ENCODE results near the gene ZNF214.
A peak's percentile ranks its signal among the peaks of the same experiment; 100 is the strongest.

Gene ZNF214

GRCh38 chr11:7021318-7021717 is 1.2 kb upstream of the ZNF214 start:
- H3K4me3 ChIP-seq (ENCODE audit: low read length in 2 of 2), result no peak overlapping the region
- no peaks in the 10 kb centered on the region for H3K36me3 ChIP-seq (replicated peaks in 1 of 2; ENCODE audit: control insufficient read depth in 2 of 2, insufficient read depth in 2 of 2, low read length in 2 of 2)
- H3K27me3 ChIP-seq (ENCODE audit: control insufficient read depth in 3 of 3, insufficient read depth in 3 of 3, low read depth in 1 of 3, low read length in 3 of 3), result peaks cover 0 to 2% (median 0%) of the 10 kb centered on the region in 3 experiments
- no peak overlapping the region for H2BK12ac ChIP-seq (ENCODE audit: low read length)
- no peaks in the 10 kb centered on the region for H3K79me1 ChIP-seq (ENCODE audit: low read depth, low read length)
- no peak overlapping the region for H4K8ac ChIP-seq (ENCODE audit: low read depth, low read length)
- H3K9ac ChIP-seq (ENCODE audit: low read depth, low read length, poor library complexity), result no peak overlapping the region
- no peak overlapping the region for H3K23ac ChIP-seq (ENCODE audit: low read depth, low read length, poor library complexity)
- no peak overlapping the region for H3K4ac ChIP-seq (ENCODE audit: low read length)
- H2AFZ ChIP-seq (ENCODE audit: low read length), result no peak overlapping the region
- no peak overlapping the region for H4K91ac ChIP-seq (ENCODE audit: low read depth, low read length, poor library complexity)
- no peak overlapping the region for H3K14ac ChIP-seq (ENCODE audit: low read length)
- H2AK5ac ChIP-seq (ENCODE audit: low read depth, low read length), result no peak overlapping the region
- no peak overlapping the region for H3K27ac ChIP-seq (replicated peaks; ENCODE audit: low read length)
- H2BK120ac ChIP-seq (ENCODE audit: low read depth, low read length), result no peak overlapping the region
- no peak overlapping the region for H2BK15ac ChIP-seq (ENCODE audit: low read length)
- no peak overlapping the region for H3K18ac ChIP-seq (ENCODE audit: low read length)
- no CpG with 5 or more reads among the region's 5 CpGs for WGBS, 2 donors (ENCODE audit: extremely low coverage in 2 of 2, insufficient read length in 2 of 2, insufficient replicate concordance in 1 of 2)
- no peak overlapping the region for H3K4me2 ChIP-seq (ENCODE audit: insufficient read depth, low read length, poor library complexity, severe bottlenecking)
- H3K9me3 ChIP-seq (replicated peaks in 1 of 2; ENCODE audit: control insufficient read depth in 2 of 2, insufficient read depth in 1 of 2, low read depth in 1 of 2, low read length in 2 of 2), result peaks cover 0 to 3% of the 10 kb centered on the region in 2 donors
- peaks cover 4 to 5% of the 10 kb centered on the region in 2 donors for H3K4me1 ChIP-seq (ENCODE audit: control insufficient read depth in 2 of 2, insufficient read depth in 1 of 2, low read depth in 1 of 2, low read length in 2 of 2)
- DNase-seq (ENCODE audit: low spot score), result no peak
- H2BK5ac ChIP-seq (ENCODE audit: low read length), result no peak overlapping the region

- H3K4ac ChIP-seq (ENCODE audit: low read length), result no peak overlapping the region
- WGBS, 2 donors (ENCODE audit: extremely low coverage in 2 of 2, insufficient read length in 2 of 2, insufficient replicate concordance in 1 of 2), result no CpG with 5 or more reads among the region's 26 CpGs
- H3K27me3 ChIP-seq (ENCODE audit: control insufficient read depth in 3 of 3, insufficient read depth in 3 of 3, low read depth in 1 of 3, low read length in 3 of 3), result peaks cover 0 to 2% (median 0%) of the 10 kb centered on the region in 3 experiments
- H4K91ac ChIP-seq (ENCODE audit: low read depth, low read length, poor library complexity), result no peak overlapping the region
- H2AFZ ChIP-seq (ENCODE audit: low read length), result peak overlapping the region; percentile 93
- peaks cover 4 to 5% of the 10 kb centered on the region in 2 donors for H3K4me1 ChIP-seq (ENCODE audit: control insufficient read depth in 2 of 2, insufficient read depth in 1 of 2, low read depth in 1 of 2, low read length in 2 of 2)
- H3K14ac ChIP-seq (ENCODE audit: low read length), result no peak overlapping the region
- H3K4me2 ChIP-seq (ENCODE audit: insufficient read depth, low read length, poor library complexity, severe bottlenecking), result peak overlapping the region; percentile 66
- peaks cover 0 to 3% of the 10 kb centered on the region in 2 donors for H3K9me3 ChIP-seq (replicated peaks in 1 of 2; ENCODE audit: control insufficient read depth in 2 of 2, insufficient read depth in 1 of 2, low read depth in 1 of 2, low read length in 2 of 2)
- H2BK15ac ChIP-seq (ENCODE audit: low read length), result peak overlapping the region; percentile 29
- H3K9ac ChIP-seq (ENCODE audit: low read depth, low read length, poor library complexity), result peak overlapping the region; percentile 71
- H3K23ac ChIP-seq (ENCODE audit: low read depth, low read length, poor library complexity), result no peak overlapping the region
- peak overlapping the region; percentile 81 to 89 for H3K4me3 ChIP-seq (ENCODE audit: low read length in 2 of 2)
- DNase-seq (ENCODE audit: low spot score), result no peak
- no peak overlapping the region for H2BK12ac ChIP-seq (ENCODE audit: low read length)
- H2BK120ac ChIP-seq (ENCODE audit: low read depth, low read length), result no peak overlapping the region
- no peaks in the 10 kb centered on the region for H3K36me3 ChIP-seq (replicated peaks in 1 of 2; ENCODE audit: control insufficient read depth in 2 of 2, insufficient read depth in 2 of 2, low read length in 2 of 2)
- H3K18ac ChIP-seq (ENCODE audit: low read length), result peak overlapping the region; percentile 29
- peak overlapping the region; percentile 42 for H3K27ac ChIP-seq (replicated peaks; ENCODE audit: low read length)
- no peak overlapping the region for H2BK5ac ChIP-seq (ENCODE audit: low read length)
- H3K79me1 ChIP-seq (ENCODE audit: low read depth, low read length), result no peaks in the 10 kb centered on the region
- no peak overlapping the region for H4K8ac ChIP-seq (ENCODE audit: low read depth, low read length)
- no peak overlapping the region for H2AK5ac ChIP-seq (ENCODE audit: low read depth, low read length)
Observed at GRCh38 chr11:7019500-7020182, 505 bp downstream of the ZNF214 start.

- H3K23ac ChIP-seq (ENCODE audit: low read depth, low read length, poor library complexity), result no peak overlapping the region
- H3K27me3 ChIP-seq (ENCODE audit: control insufficient read depth in 3 of 3, insufficient read depth in 3 of 3, low read depth in 1 of 3, low read length in 3 of 3), result no peaks in the 10 kb centered on the region
- DNase-seq (ENCODE audit: low spot score), result no peak
- WGBS, 2 donors (ENCODE audit: extremely low coverage in 2 of 2, insufficient read length in 2 of 2, insufficient replicate concordance in 1 of 2), result no CpG with 5 or more reads among the region's 1 CpG
- H2AFZ ChIP-seq (ENCODE audit: low read length), result no peak overlapping the region
- H2BK15ac ChIP-seq (ENCODE audit: low read length), result no peak overlapping the region
- no peak overlapping the region for H2AK5ac ChIP-seq (ENCODE audit: low read depth, low read length)
- no peak overlapping the region for H3K14ac ChIP-seq (ENCODE audit: low read length)
- H3K18ac ChIP-seq (ENCODE audit: low read length), result no peak overlapping the region
- no peak overlapping the region for H2BK12ac ChIP-seq (ENCODE audit: low read length)
- no peak overlapping the region for H3K27ac ChIP-seq (replicated peaks; ENCODE audit: low read length)
- H3K79me1 ChIP-seq (ENCODE audit: low read depth, low read length), result peaks cover 2% of the 10 kb centered on the region
- H2BK5ac ChIP-seq (ENCODE audit: low read length), result no peak overlapping the region
- no peak overlapping the region for H2BK120ac ChIP-seq (ENCODE audit: low read depth, low read length)
- no peak overlapping the region for H3K4ac ChIP-seq (ENCODE audit: low read length)
- H4K91ac ChIP-seq (ENCODE audit: low read depth, low read length, poor library complexity), result no peak overlapping the region
- H4K8ac ChIP-seq (ENCODE audit: low read depth, low read length), result no peak overlapping the region
- peaks cover 0 to 2% of the 10 kb centered on the region in 2 donors for H3K36me3 ChIP-seq (replicated peaks in 1 of 2; ENCODE audit: control insufficient read depth in 2 of 2, insufficient read depth in 2 of 2, low read length in 2 of 2)
- H3K4me3 ChIP-seq (ENCODE audit: low read length in 2 of 2), result no peak overlapping the region
- H3K9ac ChIP-seq (ENCODE audit: low read depth, low read length, poor library complexity), result no peak overlapping the region
- no peaks in the 10 kb centered on the region for H3K9me3 ChIP-seq (replicated peaks in 1 of 2; ENCODE audit: control insufficient read depth in 2 of 2, insufficient read depth in 1 of 2, low read depth in 1 of 2, low read length in 2 of 2)
- peaks cover 6 to 7% of the 10 kb centered on the region in 2 donors for H3K4me1 ChIP-seq (ENCODE audit: control insufficient read depth in 2 of 2, insufficient read depth in 1 of 2, low read depth in 1 of 2, low read length in 2 of 2)
- H3K4me2 ChIP-seq (ENCODE audit: insufficient read depth, low read length, poor library complexity, severe bottlenecking), result no peak overlapping the region
Observed at GRCh38 chr11:7016011-7016410, 4.1 kb downstream of the ZNF214 start.

GRCh38 chr11:7014118-7014517 is 6.0 kb downstream of the ZNF214 start:
- Histone ChIP-seq H2BK120ac (ENCODE audit: low read depth, low read length) (no peak overlapping the region), H2BK15ac (ENCODE audit: low read length) (no peak overlapping the region), H3K36me3 (replicated peaks in 1 of 2; ENCODE audit: control insufficient read depth in 2 of 2, insufficient read depth in 2 of 2, low read length in 2 of 2) (peaks cover 0 to 2% of the 10 kb centered on the region in 2 donors), H3K4me1 (ENCODE audit: control insufficient read depth in 2 of 2, insufficient read depth in 1 of 2, low read depth in 1 of 2, low read length in 2 of 2) (peaks cover 4 to 6% of the 10 kb centered on the region in 2 donors), H2AFZ (ENCODE audit: low read length) (no peak overlapping the region), H2BK5ac (ENCODE audit: low read length) (no peak overlapping the region), H2AK5ac (ENCODE audit: low read depth, low read length) (no peak overlapping the region), H3K79me1 (ENCODE audit: low read depth, low read length) (peaks cover 2% of the 10 kb centered on the region), H3K4me2 (ENCODE audit: insufficient read depth, low read length, poor library complexity, severe bottlenecking) (no peak overlapping the region), H3K9ac (ENCODE audit: low read depth, low read length, poor library complexity) (no peak overlapping the region), H3K14ac (ENCODE audit: low read length) (no peak overlapping the region), H4K8ac (ENCODE audit: low read depth, low read length) (no peak overlapping the region), H3K4ac (ENCODE audit: low read length) (no peak overlapping the region), H4K91ac (ENCODE audit: low read depth, low read length, poor library complexity) (no peak overlapping the region), H3K27me3 (ENCODE audit: control insufficient read depth in 3 of 3, insufficient read depth in 3 of 3, low read depth in 1 of 3, low read length in 3 of 3) (no peaks in the 10 kb centered on the region), H3K23ac (ENCODE audit: low read depth, low read length, poor library complexity) (no peak overlapping the region), H3K4me3 (ENCODE audit: low read length in 2 of 2) (no peak overlapping the region), H2BK12ac (ENCODE audit: low read length) (no peak overlapping the region), H3K18ac (ENCODE audit: low read length) (no peak overlapping the region), H3K9me3 (replicated peaks in 1 of 2; ENCODE audit: control insufficient read depth in 2 of 2, insufficient read depth in 1 of 2, low read depth in 1 of 2, low read length in 2 of 2) (no peaks in the 10 kb centered on the region), H3K27ac (replicated peaks; ENCODE audit: low read length) (no peak overlapping the region)
- no CpG with 5 or more reads among the region's 1 CpG for WGBS, 2 donors (ENCODE audit: extremely low coverage in 2 of 2, insufficient read length in 2 of 2, insufficient replicate concordance in 1 of 2)
- no peak for DNase-seq (ENCODE audit: low spot score)

All from neuronal stem cell (in vitro differentiated cells).